ENCODE results near the gene SRRM2. TPM values are rescaled to one million over a fixed set of nuclear protein-coding genes. Genes with fewer than 3 reads are reported as not detected.

SRRM2 gene
- polyA plus RNA-seq, 4 donors, result 392 to 919 (median 636) TPM

DNA sequence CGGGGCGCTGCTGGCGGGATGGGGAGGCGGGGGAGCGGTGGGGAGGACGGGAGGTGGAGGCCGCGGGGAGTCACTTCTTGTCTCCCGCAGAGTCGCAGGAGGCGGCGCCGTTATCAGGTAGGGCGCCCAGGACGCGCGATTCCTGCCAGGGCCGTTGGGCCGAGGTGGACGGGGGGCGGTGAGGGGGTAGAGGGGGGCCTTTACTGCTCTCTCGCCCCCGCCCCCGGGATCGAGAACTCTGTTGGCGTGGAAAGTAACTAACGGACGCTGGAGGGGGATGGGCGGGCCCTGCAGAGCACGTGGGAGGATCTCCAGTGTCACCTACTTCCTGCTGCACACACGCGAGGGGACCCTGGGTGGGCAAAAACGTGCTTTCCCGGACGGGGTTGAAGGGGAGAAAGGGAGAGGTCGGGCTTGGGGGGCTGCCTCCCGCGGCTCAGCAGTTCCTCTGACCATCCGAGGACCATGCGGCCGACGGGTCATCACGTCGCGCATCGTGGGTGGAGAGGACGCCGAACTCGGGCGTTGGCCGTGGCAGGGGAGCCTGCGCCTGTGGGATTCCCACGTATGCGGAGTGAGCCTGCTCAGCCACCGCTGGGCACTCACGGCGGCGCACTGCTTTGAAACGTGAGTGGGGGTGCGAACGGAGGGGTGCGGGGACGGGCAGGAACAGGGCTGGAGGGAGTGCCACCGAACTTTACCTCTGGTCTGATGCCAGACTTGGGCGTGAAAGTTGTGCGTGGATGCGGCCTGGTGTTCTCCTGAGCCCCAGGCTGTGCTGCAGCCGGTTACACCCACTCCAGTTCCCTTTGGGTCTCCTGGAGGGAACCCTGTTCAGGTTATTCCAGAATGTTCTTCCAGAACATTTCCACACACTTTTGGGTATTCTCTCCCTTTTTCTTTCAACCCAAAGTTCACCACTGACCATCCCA is 65.2 kb downstream of the SRRM2 start:
- no peak for DNase-seq (ENCODE audit: low read depth in 4 of 4, low spot score in 2 of 4)

DNA sequence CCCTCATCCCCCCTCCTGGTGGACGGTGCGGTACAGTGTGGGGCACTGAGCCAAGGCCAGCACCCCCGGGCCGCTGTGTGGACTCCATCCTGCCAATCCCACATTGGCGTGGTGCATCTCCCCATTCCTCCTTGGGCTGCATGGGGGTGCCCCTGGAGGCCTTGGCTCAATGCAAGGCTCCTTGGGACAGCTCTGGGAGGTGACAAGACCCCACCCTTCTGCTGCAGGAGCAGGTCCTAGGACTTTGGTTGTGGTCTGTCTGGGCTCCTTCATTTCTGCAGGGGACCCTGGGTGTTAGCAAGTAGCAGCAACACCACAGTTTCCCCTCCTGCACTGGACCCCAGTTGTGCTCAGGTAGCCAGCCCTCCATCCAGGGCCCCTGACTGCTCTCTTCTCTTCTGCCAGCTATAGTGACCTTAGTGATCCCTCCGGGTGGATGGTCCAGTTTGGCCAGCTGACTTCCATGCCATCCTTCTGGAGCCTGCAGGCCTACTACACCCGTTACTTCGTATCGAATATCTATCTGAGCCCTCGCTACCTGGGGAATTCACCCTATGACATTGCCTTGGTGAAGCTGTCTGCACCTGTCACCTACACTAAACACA is 65.9 kb downstream of the SRRM2 start:
- no peak for DNase-seq (ENCODE audit: low read depth in 4 of 4, low spot score in 2 of 4)

DNA sequence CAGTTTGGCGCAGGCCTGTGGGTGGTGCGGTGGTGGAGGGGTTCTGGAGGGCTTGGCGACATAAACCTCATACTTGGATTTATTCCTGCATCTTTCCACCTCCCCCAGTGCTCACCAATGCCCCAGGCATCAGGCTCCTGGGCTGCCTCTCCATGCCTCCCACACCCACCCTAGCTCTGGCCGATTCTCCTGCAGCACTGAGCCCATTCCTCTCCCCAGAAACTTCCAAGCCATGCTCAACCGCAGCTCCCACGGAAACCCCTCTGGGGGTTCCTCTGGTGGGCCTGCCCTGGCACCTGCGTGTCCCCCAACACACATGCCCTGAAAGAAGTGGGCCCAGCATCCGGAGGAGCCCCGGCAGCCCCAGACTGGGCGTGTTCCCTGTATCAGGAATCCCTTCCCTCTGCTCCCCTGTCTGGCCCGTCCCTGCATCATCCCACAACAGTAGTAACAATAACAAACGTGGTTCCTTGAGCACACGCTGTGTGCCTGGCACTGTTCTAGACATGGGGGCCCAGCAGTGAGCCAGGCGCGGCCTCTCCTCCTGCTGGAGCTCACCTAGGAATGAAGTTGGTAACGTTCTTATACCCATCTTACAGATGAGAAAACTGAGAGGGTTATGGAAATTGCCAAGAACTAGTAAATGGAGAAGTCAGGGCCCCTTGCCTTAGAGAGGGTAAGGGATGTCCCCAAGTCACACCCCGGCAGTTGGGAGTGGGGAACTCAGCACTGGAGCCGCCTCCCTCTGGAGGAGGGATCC is 66.9 kb downstream of the SRRM2 start:
- no peak for DNase-seq (ENCODE audit: low read depth in 4 of 4, low spot score in 2 of 4)

DNA sequence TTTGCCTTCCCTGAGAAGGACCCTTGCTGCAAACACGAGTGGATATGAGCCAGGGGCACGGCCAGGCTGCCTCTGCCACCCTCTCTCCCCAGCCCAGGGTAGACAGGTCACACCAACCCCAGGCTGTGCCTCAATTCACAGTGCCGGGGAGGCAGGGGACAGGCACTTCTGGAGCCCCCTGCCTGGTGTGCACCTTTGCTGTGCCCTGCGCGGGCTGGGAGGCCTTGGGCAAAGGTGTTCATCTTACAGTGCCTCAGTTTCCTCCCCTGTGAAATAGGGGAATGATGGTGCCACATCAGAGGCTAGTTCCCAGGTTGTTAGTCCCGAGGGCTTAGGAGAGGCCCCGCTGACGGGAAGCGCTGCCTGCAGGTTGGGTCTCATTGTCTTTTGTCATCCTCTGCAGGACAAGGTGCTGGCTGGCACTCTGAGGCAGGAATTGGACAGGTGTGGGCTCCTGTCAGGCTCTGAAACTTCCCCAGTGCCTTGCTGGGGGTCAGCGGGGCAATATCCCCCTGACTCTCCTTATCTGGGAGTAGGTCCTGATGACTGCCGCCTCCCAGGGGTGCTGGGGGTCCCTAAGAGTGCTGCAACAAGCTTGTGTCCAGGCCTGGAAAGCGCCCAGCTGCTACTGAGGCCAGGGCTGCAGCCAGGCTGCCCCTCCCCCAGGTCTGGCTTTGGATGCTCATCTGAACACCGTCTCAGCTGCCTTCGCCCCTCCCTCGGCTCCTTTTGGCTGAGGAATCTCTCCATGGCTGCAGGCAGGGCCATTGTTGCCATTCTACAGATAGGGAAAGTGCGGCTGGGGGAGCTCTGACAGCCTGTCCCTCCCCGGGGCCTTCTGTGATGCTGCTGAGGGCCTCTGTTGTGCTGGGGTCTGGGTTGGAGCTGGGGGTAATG is 67.7 kb downstream of the SRRM2 start:
- DNase-seq (ENCODE audit: low read depth in 4 of 4, low spot score in 2 of 4), result no peak

Other genes starting within 250 kb of the SRRM2 start
- gene ATP6V0C, start 238.7 kb upstream of the SRRM2 start, polyA plus RNA-seq (ENCODE audit: insufficient read length in 4 of 4), result 100 to 1,000 TPM; 156 to 274 (median 248) TPM
- 10 to 100 TPM; 20.1 to 40.8 (median 31.6) TPM for gene AMDHD2, start 232.3 kb upstream of the SRRM2 start, polyA plus RNA-seq (ENCODE audit: insufficient read length in 4 of 4)
- gene CEMP1, start 221.2 kb upstream of the SRRM2 start, polyA plus RNA-seq (ENCODE audit: insufficient read length in 4 of 4), result 10 to 100 TPM in 1 of 4 donors, 1 to 10 TPM in 3; 3.0 to 10.9 (median 7.6) TPM
- gene PDPK1, start 214.6 kb upstream of the SRRM2 start, polyA plus RNA-seq (ENCODE audit: insufficient read length in 4 of 4), result 10 to 100 TPM; 38.8 to 53.0 (median 49.2) TPM
- gene KCTD5, start 70.1 kb upstream of the SRRM2 start, polyA plus RNA-seq (ENCODE audit: insufficient read length in 4 of 4), result 10 to 100 TPM; 22.0 to 26.5 (median 23.4) TPM
- gene PRSS27, start 32.4 kb upstream of the SRRM2 start, polyA plus RNA-seq (ENCODE audit: insufficient read length in 4 of 4), result 1 to 10 TPM in 3 of 4 donors, under 1 TPM in 1; 0.92 to 2.5 (median 2.2) TPM
- gene ELOB, start 24.6 kb downstream of the SRRM2 start, polyA plus RNA-seq (ENCODE audit: insufficient read length in 4 of 4), result 100 to 1,000 TPM; 205 to 367 (median 263) TPM
- under 1 TPM in 3 of 4 donors, not detected in 1; 0.13 to 0.97 (median 0.46) TPM for gene PRSS33, start 34.9 kb downstream of the SRRM2 start, polyA plus RNA-seq (ENCODE audit: insufficient read length in 4 of 4)
- gene PRSS41, start 45.8 kb downstream of the SRRM2 start, polyA plus RNA-seq (ENCODE audit: insufficient read length in 4 of 4), result not detected
- not detected for gene PRSS21, start 64.6 kb downstream of the SRRM2 start, polyA plus RNA-seq (ENCODE audit: insufficient read length in 4 of 4)
- gene ZG16B, start 77.7 kb downstream of the SRRM2 start, polyA plus RNA-seq (ENCODE audit: insufficient read length in 4 of 4), result 1 to 10 TPM in 1 of 4 donors, under 1 TPM in 3; 0.19 to 1.2 (median 0.61) TPM
- gene PRSS22, start 105.5 kb downstream of the SRRM2 start, polyA plus RNA-seq (ENCODE audit: insufficient read length in 4 of 4), result 10 to 100 TPM in 1 of 4 donors, 1 to 10 TPM in 3; 6.3 to 16.6 (median 8.4) TPM
- gene FLYWCH2, start 130.6 kb downstream of the SRRM2 start, polyA plus RNA-seq (ENCODE audit: insufficient read length in 4 of 4), result 10 to 100 TPM; 21.9 to 38.4 (median 27.9) TPM
- 10 to 100 TPM; 19.3 to 40.9 (median 25.4) TPM for gene FLYWCH1, start 159.3 kb downstream of the SRRM2 start, polyA plus RNA-seq (ENCODE audit: insufficient read length in 4 of 4)
- 1 to 10 TPM; 1.1 to 2.7 (median 2.3) TPM for gene KREMEN2, start 211.6 kb downstream of the SRRM2 start, polyA plus RNA-seq (ENCODE audit: insufficient read length in 4 of 4)
- gene PAQR4, start 216.7 kb downstream of the SRRM2 start, polyA plus RNA-seq (ENCODE audit: insufficient read length in 4 of 4), result 10 to 100 TPM in 2 of 4 donors, 1 to 10 TPM in 2; 8.7 to 11.4 (median 9.9) TPM
- gene PKMYT1, start 227.8 kb downstream of the SRRM2 start, polyA plus RNA-seq (ENCODE audit: insufficient read length in 4 of 4), result 10 to 100 TPM in 3 of 4 donors, 1 to 10 TPM in 1; 9.8 to 29.0 (median 20.1) TPM